NCI-H1436 (cell line): Measurements from ENCODE around the gene NES.
A peak's percentile ranks its signal among the peaks of the same experiment; 100 is the strongest.

Experiments
- DNase-seq: peaks from one replicate; lab custom pipeline; 2025; lab: John Stamatoyannopoulos, UW

NES gene

GRCh38 chr1:156618853-156619581, 58.2 kb downstream of the NES start, which contains the start of gene HAPLN2:
Gene HAPLN2 (plus strand): TSS chr1:156619415. CDS start chr1:156623491, 4,076 bp downstream.
- DNase-seq = peak; percentile 26
